IgD-negative memory B cell (primary cell): ENCODE data around the gene LYZL6. TPM values are rescaled to one million over a fixed set of nuclear protein-coding genes. Genes with fewer than 3 reads are reported as not detected.
A peak's percentile ranks its signal among the peaks of the same experiment; 100 is the strongest.
"Not testable (repeated sequence)": the region's sequence is repeated elsewhere in the genome, so short reads cannot be mapped to it uniquely, and the experiment has no call there.

Source experiments
- H3K27ac Mint-ChIP-seq, 3 donors: one replicate each; pipeline ENCODE4 v1.8.0; 2020 to 2022; ENCODE audit warnings: mild to moderate bottlenecking in 3 of 3, mixed read lengths in 3 of 3, moderate library complexity in 1 of 3
- H3K27me3 Mint-ChIP-seq: one replicate; pipeline ENCODE4 v1.8.0; 2021; ENCODE audit warnings: mixed read lengths
- H3K36me3 Mint-ChIP-seq: one replicate; pipeline ENCODE4 v1.8.0; 2020; ENCODE audit warnings: mild to moderate bottlenecking, mixed read lengths
- H3K4me1 Mint-ChIP-seq, 3 donors: one replicate each; pipeline ENCODE4 v1.8.0; 2020 to 2022; ENCODE audit warnings: mixed read lengths in 3 of 3, mild to moderate bottlenecking in 1 of 3
- H3K4me3 Mint-ChIP-seq, 4 donors: one replicate each; pipeline ENCODE4 v1.8.0; 2020 to 2022; ENCODE audit warnings: mild to moderate bottlenecking in 4 of 4, mixed read lengths in 4 of 4, moderate library complexity in 3 of 4
- H3K9me3 Mint-ChIP-seq, 3 donors: one replicate each; pipeline ENCODE4 v1.8.0; 2020 to 2021; ENCODE audit warnings: mixed read lengths in 3 of 3, mild to moderate bottlenecking in 1 of 3
- polyA plus RNA-seq: library from polyadenylated mRNA; unstranded; fragments of 300-500 nt; fragmentation: Illumina TruSeq; gene quantifications from one replicate; pipeline ENCODE4 v1.2.3, GENCODE V29; 2021

LYZL6 gene
- polyA plus RNA-seq, 1 donor from 2014 or later: not detected

DNA sequence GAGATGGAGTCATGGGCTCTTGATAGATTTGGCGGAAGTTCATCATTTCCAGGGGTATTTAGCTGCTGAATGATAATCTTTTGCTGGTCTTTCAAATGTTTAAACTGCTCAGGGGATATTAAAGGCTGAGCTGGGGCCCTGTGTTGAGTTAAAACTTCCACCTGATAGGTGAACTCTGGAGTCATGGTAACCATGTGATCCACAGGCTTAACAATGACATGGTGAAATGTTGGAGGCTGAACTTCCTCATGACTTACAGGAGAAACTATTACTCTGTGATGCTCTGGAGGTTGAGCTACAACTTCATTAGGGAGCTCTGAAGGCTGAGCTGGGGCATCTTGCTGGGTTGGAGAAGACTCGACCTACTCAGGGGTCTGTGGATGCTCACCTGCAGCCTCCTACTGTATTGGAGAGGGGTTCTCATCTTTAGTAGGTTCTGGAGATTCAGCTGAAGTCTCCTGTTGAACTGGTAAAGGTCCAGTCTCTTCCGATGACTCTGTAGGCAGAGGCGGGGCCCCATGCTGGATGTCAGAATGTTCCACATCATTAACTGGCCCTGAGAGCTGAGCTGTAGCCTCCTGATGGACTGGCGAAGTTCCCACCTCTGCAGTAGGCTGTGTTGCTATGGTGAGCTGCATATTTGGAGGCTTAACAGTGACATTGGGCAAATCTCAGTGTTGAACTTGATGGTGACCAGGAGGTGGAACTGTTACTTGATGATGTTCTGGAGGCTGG is 37.2 kb downstream of the LYZL6 start:
- peaks cover under 1% of the 10 kb centered on the region for H3K27me3 Mint-ChIP-seq
- no peak overlapping the region for H3K4me3 Mint-ChIP-seq
- H3K27ac Mint-ChIP-seq: no peak overlapping the region
- H3K4me1 Mint-ChIP-seq: no peaks in the 10 kb centered on the region
- H3K36me3 Mint-ChIP-seq: no peaks in the 10 kb centered on the region
- H3K9me3 Mint-ChIP-seq: no peaks in the 10 kb centered on the region

- H3K27ac Mint-ChIP-seq: no peak overlapping the region
- no peaks in the 10 kb centered on the region for H3K9me3 Mint-ChIP-seq
- no peak overlapping the region for H3K4me3 Mint-ChIP-seq
- no peaks in the 10 kb centered on the region for H3K36me3 Mint-ChIP-seq
- peaks cover 2% of the 10 kb centered on the region for H3K27me3 Mint-ChIP-seq
- no peaks in the 10 kb centered on the region for H3K4me1 Mint-ChIP-seq
Observed at GRCh38 chr17:35903451-35903850, 40.1 kb downstream of the LYZL6 start.

GRCh38 chr17:35901631-35902175 is 41.8 kb downstream of the LYZL6 start:
- Mint-ChIP-seq H3K36me3 (no peaks in the 10 kb centered on the region), H3K4me3 (no peak overlapping the region), H3K27me3 (peaks cover 2% of the 10 kb centered on the region), H3K27ac (no peak overlapping the region), H3K4me1 (no peaks in the 10 kb centered on the region), H3K9me3 (no peaks in the 10 kb centered on the region)

- H3K4me3 Mint-ChIP-seq: no peak overlapping the region
- H3K27ac Mint-ChIP-seq: peak overlapping the region in 1 of 3 donors; percentile 83
Observed at GRCh38 chr17:35900708-35901480, 42.6 kb downstream of the LYZL6 start.

DNA sequence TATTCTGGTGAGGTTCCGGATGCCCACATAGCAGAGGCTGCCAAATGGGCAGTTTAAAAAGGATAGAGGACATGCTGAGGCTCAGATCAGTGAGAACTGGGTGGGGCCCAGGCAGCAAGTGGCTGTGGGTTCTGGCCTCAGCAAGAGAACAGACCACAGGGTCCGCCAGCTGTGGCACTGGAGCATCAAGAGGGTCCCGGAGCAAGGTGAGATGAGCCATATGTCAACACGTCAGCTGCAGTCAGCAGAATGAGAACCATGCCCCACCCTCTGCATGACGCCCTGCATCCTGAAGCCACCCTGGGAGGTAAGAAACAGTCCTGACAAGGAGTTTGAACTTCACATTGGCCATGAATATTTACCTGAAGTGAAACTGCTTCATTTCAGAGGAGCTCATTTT is 43.2 kb downstream of the LYZL6 start:
- Mint-ChIP-seq H3K4me1 (no peaks in the 10 kb centered on the region), H3K27me3 (peaks cover 4% of the 10 kb centered on the region), H3K27ac (peak overlapping the region in 1 of 3 donors; percentile 83), H3K4me3 (no peak overlapping the region), H3K36me3 (no peaks in the 10 kb centered on the region), H3K9me3 (no peaks in the 10 kb centered on the region)

More at GRCh38 chr17:35900708-35901480, 42.6 kb downstream of the LYZL6 start:
- H3K9me3 Mint-ChIP-seq: no peaks in the 10 kb centered on the region
- no peaks in the 10 kb centered on the region for H3K36me3 Mint-ChIP-seq
- no peaks in the 10 kb centered on the region for H3K4me1 Mint-ChIP-seq
- H3K27me3 Mint-ChIP-seq: peaks cover 4% of the 10 kb centered on the region

DNA sequence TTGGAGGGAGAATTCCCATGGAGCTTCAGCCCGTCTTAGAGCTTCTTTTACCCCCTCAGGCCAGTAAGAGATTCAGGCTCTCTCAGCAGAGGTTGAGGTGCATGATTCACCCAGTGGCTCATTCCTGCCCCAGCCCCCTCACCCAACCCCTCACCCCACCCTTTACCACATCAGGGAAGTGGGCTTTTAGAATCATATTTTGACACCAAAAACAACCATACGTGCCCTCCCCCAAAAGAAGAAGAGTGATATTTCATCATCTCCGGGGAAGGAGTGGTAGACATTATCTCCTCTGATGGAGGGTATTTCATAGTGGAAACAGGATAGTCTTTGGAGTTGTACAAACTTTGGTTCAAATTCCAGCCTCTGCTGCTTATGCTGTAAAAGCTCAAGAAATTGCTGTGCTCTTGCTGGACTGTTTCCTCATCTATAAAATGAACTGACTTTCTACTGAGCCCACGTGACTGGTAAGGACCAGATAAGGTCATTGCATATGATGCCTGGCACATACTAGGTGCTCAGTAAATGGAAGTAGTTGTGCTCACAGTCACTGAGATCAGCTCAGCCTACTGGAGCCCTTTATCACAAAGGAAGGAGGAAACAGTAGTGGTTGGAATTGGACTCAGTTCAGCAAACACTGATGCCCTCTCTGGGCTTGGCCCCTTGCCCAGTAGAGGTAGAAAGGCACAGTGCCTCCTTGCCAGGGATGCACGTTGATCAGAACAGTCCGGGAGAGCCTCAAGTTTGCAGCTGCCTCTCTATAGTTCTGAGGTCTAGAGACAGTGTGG is 45.0 kb downstream of the LYZL6 start:
- Mint-ChIP-seq H3K9me3 (no peaks in the 10 kb centered on the region), H3K36me3 (no peaks in the 10 kb centered on the region), H3K27me3 (peaks cover 4% of the 10 kb centered on the region), H3K4me3 (no peak overlapping the region), H3K27ac (no peak overlapping the region), H3K4me1 (no peaks in the 10 kb centered on the region)

DNA sequence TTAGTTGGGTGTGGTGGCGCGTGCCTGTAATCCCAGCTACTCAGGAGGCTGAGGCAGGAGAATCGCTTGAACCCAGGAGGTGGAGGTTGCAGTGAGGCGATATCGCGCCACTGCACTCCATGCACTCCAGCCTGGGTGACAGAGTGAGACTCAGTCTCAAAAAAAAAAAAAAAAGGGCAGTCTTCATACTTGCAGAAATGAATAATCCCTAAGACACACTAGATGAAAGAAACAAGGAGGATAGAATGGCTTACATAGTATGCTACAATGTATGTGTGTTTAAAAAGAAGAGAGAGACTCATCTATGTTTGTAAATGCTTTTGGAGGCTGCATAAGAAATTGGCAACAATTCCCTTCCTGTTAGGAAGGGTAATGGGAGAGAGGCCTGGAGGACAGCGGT is 45.7 kb downstream of the LYZL6 start:
- not testable (repeated sequence) for H3K4me3 Mint-ChIP-seq, H3K4me1 Mint-ChIP-seq, H3K27ac Mint-ChIP-seq, H3K27me3 Mint-ChIP-seq, H3K9me3 Mint-ChIP-seq, H3K36me3 Mint-ChIP-seq

GRCh38 chr17:35895636-35896587 is 47.6 kb downstream of the LYZL6 start:
- H3K27ac Mint-ChIP-seq: no peak overlapping the region
- peaks cover 0 to 5% (median 2%) of the 10 kb centered on the region in 3 donors for H3K4me1 Mint-ChIP-seq
- H3K27me3 Mint-ChIP-seq: peaks cover 3% of the 10 kb centered on the region
- no peaks in the 10 kb centered on the region for H3K36me3 Mint-ChIP-seq
- no peaks in the 10 kb centered on the region for H3K9me3 Mint-ChIP-seq
- peak overlapping the region in 1 of 4 donors; percentile 82 for H3K4me3 Mint-ChIP-seq

GRCh38 chr17:35894206-35894605 is 49.3 kb downstream of the LYZL6 start:
- H3K4me1 Mint-ChIP-seq: peaks cover 2 to 5% (median 2%) of the 10 kb centered on the region in 3 donors
- H3K27me3 Mint-ChIP-seq: peaks cover 3% of the 10 kb centered on the region
- H3K4me3 Mint-ChIP-seq: no peak overlapping the region
- H3K9me3 Mint-ChIP-seq: no peaks in the 10 kb centered on the region
- peaks cover 2% of the 10 kb centered on the region for H3K36me3 Mint-ChIP-seq
- H3K27ac Mint-ChIP-seq: no peak overlapping the region

DNA sequence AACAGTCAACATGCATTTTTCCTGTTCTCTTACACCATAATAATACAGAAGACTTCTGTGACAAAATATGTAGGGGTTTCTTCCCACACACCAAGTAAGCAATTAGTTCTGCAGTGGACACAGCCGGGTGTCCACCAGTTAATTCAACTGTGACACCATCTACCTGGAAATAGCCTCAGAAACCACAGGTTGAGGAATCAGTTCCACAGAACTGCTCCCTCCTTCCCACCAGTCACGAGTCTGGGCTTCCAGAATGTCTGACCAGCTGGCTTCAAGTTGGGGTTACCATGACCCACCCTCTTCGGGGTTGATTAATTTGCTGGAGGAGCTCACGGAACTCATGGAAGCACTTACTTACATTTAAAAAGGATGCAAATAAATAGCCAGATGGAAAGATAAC is 49.8 kb downstream of the LYZL6 start:
- peaks cover 3% of the 10 kb centered on the region for H3K27me3 Mint-ChIP-seq
- peaks cover 2 to 5% (median 2%) of the 10 kb centered on the region in 3 donors for H3K4me1 Mint-ChIP-seq
- peaks cover 2% of the 10 kb centered on the region for H3K36me3 Mint-ChIP-seq
- no peak overlapping the region for H3K27ac Mint-ChIP-seq
- peak overlapping the region in 1 of 4 donors; percentile 43 for H3K4me3 Mint-ChIP-seq
- no peaks in the 10 kb centered on the region for H3K9me3 Mint-ChIP-seq

DNA sequence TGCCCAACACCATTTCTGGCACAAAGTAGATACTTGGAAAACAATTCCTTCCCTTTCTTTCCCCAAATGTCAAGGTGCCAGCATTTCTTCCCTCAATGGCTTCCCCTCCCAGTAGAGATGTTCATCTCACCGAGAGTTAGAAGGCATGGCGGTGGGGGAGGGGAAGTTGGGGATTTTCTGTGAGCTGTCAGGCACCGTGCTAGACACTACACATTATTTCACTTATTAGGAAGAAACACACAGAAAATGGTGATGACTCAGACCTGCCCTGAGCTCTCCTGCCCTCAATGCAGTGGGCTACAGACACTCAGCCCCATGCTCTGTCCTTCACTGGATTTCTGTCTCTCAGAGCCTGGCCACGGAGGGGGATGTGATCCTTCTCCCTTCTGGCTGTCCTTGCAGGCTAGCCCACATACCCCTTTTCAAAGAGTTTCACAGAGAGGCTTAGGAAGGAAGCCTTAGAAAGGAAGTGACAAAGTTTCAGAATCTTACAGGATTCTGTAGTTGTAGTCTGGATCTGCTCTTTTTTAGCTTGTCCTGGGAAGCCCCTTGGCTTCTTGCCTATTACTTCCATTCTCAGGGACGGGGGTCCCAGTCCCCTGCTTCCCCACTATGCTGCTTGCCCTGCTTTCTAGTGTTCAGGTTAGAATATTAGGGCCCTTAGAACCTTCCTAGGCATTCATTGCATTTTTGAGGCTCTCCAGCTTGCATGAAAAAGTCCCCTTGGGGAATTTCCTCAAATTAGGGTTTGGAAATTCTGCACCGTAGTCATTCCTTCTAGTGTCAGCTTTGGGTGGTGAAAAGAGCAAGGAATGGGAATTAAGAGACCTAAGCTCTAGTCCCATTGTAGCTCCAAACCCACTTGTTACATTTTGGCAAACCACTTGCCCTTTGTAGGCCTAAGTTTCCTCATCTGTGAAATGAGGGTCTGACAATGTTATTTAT is 51.1 kb downstream of the LYZL6 start:
- Mint-ChIP-seq H3K4me3 (no peak overlapping the region), H3K27ac (no peak overlapping the region), H3K9me3 (no peaks in the 10 kb centered on the region), H3K36me3 (peaks cover 2% of the 10 kb centered on the region), H3K27me3 (peaks cover 3% of the 10 kb centered on the region), H3K4me1 (peaks cover 2 to 5% (median 2%) of the 10 kb centered on the region in 3 donors)

DNA sequence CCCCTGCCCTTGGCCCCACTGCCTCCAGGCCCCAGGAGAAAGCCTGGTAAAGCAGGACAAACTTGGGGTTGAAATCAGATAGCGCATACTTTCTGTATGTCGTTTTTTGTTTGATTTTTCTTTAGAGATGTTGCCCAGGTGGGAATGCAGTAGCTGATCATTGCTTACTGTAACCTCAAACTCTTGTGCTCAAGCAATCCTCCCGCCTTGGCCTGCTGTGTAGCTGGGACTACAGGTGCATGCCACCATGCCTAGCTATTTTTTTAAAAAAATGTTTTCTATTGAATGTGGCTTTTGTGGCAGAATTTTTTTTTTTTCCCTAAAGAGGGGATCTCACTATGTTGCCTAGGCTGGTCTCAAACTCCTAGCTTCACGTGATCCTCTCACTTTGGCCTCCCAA is 52.2 kb downstream of the LYZL6 start:
- H3K4me3 Mint-ChIP-seq: no peak overlapping the region
- peak overlapping the region in 1 of 3 donors; percentile 35 for H3K27ac Mint-ChIP-seq
- peaks cover 3% of the 10 kb centered on the region for H3K27me3 Mint-ChIP-seq
- H3K4me1 Mint-ChIP-seq: peaks cover 2 to 5% (median 2%) of the 10 kb centered on the region in 3 donors
- H3K36me3 Mint-ChIP-seq: peaks cover 2% of the 10 kb centered on the region
- H3K9me3 Mint-ChIP-seq: no peaks in the 10 kb centered on the region

- H3K4me1 Mint-ChIP-seq: peaks cover 2 to 5% (median 2%) of the 10 kb centered on the region in 3 donors
- H3K27ac Mint-ChIP-seq: peak overlapping the region in 1 of 3 donors; percentile 35
Observed at GRCh38 chr17:35890774-35891155, 52.7 kb downstream of the LYZL6 start.

More at GRCh38 chr17:35890774-35891155, 52.7 kb downstream of the LYZL6 start:
- Mint-ChIP-seq H3K9me3 (no peaks in the 10 kb centered on the region), H3K27me3 (no peaks in the 10 kb centered on the region), H3K36me3 (peaks cover 2% of the 10 kb centered on the region), H3K4me3 (no peak overlapping the region)
